ENCODE results near the gene TNFSF10.

DNA sequence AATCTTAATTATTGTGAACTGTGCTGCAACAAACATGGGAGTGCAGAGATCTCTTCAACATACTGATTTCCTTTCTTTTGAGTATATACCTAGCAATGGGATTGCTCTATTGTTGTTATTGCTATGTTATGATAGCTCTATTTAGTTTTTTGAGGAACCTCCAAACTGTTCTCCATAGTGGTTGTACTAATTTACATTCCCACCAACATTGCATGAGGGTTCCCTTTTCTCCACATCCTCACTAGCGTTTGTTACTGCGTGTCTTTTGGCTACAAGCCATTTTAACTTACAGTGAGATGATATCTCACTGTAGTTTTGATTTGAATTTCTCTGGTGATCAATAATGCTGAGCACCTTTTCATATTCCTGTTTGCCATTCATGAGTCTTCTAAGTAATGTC is 45.5 kb upstream of the TNFSF10 start:
- TF ChIP-seq, protein P1, sequence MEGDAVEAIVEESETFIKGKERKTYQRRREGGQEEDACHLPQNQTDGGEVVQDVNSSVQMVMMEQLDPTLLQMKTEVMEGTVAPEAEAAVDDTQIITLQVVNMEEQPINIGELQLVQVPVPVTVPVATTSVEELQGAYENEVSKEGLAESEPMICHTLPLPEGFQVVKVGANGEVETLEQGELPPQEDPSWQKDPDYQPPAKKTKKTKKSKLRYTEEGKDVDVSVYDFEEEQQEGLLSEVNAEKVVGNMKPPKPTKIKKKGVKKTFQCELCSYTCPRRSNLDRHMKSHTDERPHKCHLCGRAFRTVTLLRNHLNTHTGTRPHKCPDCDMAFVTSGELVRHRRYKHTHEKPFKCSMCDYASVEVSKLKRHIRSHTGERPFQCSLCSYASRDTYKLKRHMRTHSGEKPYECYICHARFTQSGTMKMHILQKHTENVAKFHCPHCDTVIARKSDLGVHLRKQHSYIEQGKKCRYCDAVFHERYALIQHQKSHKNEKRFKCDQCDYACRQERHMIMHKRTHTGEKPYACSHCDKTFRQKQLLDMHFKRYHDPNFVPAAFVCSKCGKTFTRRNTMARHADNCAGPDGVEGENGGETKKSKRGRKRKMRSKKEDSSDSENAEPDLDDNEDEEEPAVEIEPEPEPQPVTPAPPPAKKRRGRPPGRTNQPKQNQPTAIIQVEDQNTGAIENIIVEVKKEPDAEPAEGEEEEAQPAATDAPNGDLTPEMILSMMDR (IDR thresholded peaks at IDR 0.05; ENCODE audit: low read depth, low read length) = no peak
- no peak for TF ChIP-seq EZH2phosphoT487 (IDR thresholded peaks at IDR 0.05; ENCODE audit: low read depth)
